WERI-Rb-1 (cell line): ENCODE data around the gene RASD1.

ENCODE experiments used
- DNase-seq: peaks from one replicate; pipeline ENCODE4 v3.0.0-alpha.2; 2020
- H3K27ac ChIP-seq: fragments of 250-450 bp; sonication (Bioruptor Pico); 2 replicates; pipeline ENCODE4 v1.5.1; 2020; ENCODE audit warnings: mild to moderate bottlenecking, moderate library complexity
- H3K27me3 ChIP-seq: fragments of 250-450 bp; sonication (Bioruptor Pico); 2 replicates; pipeline ENCODE4 v1.5.1; 2021; ENCODE audit warnings: mild to moderate bottlenecking, low read depth, moderate library complexity; ENCODE audit not compliant: insufficient read depth, severe bottlenecking
- H3K36me3 ChIP-seq: fragments of 250-450 bp; sonication (Bioruptor Pico); 2 replicates; pipeline ENCODE4 v1.5.1; 2020; ENCODE audit warnings: mild to moderate bottlenecking, moderate library complexity
- H3K4me3 ChIP-seq: 2 replicates; pipeline ENCODE4 v1.5.1; 2011; ENCODE audit warnings: low read depth, mild to moderate bottlenecking, control low read depth, low read length
- H3K9me3 ChIP-seq: fragments of 250-450 bp; sonication (Bioruptor Pico); 2 replicates; pipeline ENCODE4 v1.5.1; 2021; ENCODE audit warnings: mild to moderate bottlenecking, moderate library complexity; ENCODE audit not compliant: severe bottlenecking
- CTCF ChIP-seq: IDR thresholded peaks from 2 replicates; pipeline ENCODE4 v1.5.1; 2011; ENCODE audit warnings: low read depth, mild to moderate bottlenecking, control low read depth, inconsistent platforms, low read length

The RASD1 gene

GRCh38 chr17:17514361-17514992, 18.3 kb upstream of the RASD1 start:
- Histone ChIP-seq H3K27me3 (no peaks in the 10 kb centered on the region), H3K36me3 (no peaks in the 10 kb centered on the region), H3K27ac (no peak overlapping the region), H3K9me3 (no peaks in the 10 kb centered on the region), H3K4me3 (no peak overlapping the region)
- DNase-seq, result no peak
- no peak for TF ChIP-seq CTCF

GRCh38 chr17:17513626-17514025, 17.4 kb upstream of the RASD1 start:
- Histone ChIP-seq H3K4me3 (no peak overlapping the region), H3K27me3 (no peaks in the 10 kb centered on the region), H3K9me3 (no peaks in the 10 kb centered on the region), H3K36me3 (no peaks in the 10 kb centered on the region; the same call in 1 of the 2 replicates), H3K27ac (no peak overlapping the region)
- no peak for DNase-seq
- no peak for TF ChIP-seq CTCF

- H3K36me3 ChIP-seq, result no peaks in the 10 kb centered on the region; the same call in 1 of the 2 replicates
- no peaks in the 10 kb centered on the region for H3K27me3 ChIP-seq
- DNase-seq, result no peak
- no peaks in the 10 kb centered on the region for H3K9me3 ChIP-seq
- no peak overlapping the region for H3K27ac ChIP-seq
- TF ChIP-seq CTCF, result no peak
- no peak overlapping the region for H3K4me3 ChIP-seq
Measured at GRCh38 chr17:17512866-17513265, 16.7 kb upstream of the RASD1 start.

GRCh38 chr17:17511881-17512858, 16.0 kb upstream of the RASD1 start:
- Histone ChIP-seq H3K4me3 (no peak overlapping the region), H3K9me3 (no peaks in the 10 kb centered on the region), H3K36me3 (no peaks in the 10 kb centered on the region; the same call in 1 of the 2 replicates), H3K27ac (no peak overlapping the region), H3K27me3 (no peaks in the 10 kb centered on the region)
- DNase-seq, result no peak
- no peak for TF ChIP-seq CTCF

- H3K27ac ChIP-seq, result no peak overlapping the region
- H3K4me3 ChIP-seq, result no peak overlapping the region
- H3K36me3 ChIP-seq, result no peaks in the 10 kb centered on the region; the same call in 1 of the 2 replicates
- TF ChIP-seq CTCF, result no peak; the same call in 1 of the 2 replicates
- H3K27me3 ChIP-seq, result no peaks in the 10 kb centered on the region
- no peak for DNase-seq
- H3K9me3 ChIP-seq, result no peaks in the 10 kb centered on the region
Measured at GRCh38 chr17:17511293-17511741, 15.1 kb upstream of the RASD1 start.
